Neutrophil (primary cell): ENCODE data around the gene DEFB112.

Source experiments
- H3K27ac ChIP-seq: fragments of 200-600 bp; sonication (generic); 2 replicates; pipeline ENCODE4 v1.5.1; 2016; ENCODE audit warnings: mild to moderate bottlenecking, moderate library complexity
- H3K27me3 ChIP-seq: fragments of 200-600 bp; sonication (generic); 2 replicates; pipeline ENCODE4 v1.6.0; 2016; ENCODE audit warnings: mild to moderate bottlenecking
- H3K36me3 ChIP-seq: fragments of 200-600 bp; sonication (generic); 2 replicates; pipeline ENCODE4 v1.5.1; 2017
- H3K4me1 ChIP-seq, 2 experiments: fragments of 200-600 bp in 1 of 2; sonication (generic) in 1 of 2; 1 replicate in 1 of 2; 2 replicates in 1 of 2; pipeline versions ENCODE4 v1.5.1 to v1.6.1; 2013 to 2016; ENCODE audit warnings: low read depth in 1 of 2, low read length in 1 of 2, mild to moderate bottlenecking in 1 of 2, moderate library complexity in 1 of 2; ENCODE audit not compliant: control insufficient read depth in 1 of 2, insufficient read depth in 1 of 2
- H3K4me3 ChIP-seq, 2 experiments: fragments of 200-600 bp in 1 of 2; sonication (generic) in 1 of 2; 1 replicate in 1 of 2; 2 replicates in 1 of 2; pipeline ENCODE4 v1.5.1; 2013 to 2016; ENCODE audit warnings: low read depth in 1 of 2, low read length in 1 of 2, mild to moderate bottlenecking in 1 of 2, moderate library complexity in 1 of 2
- H3K9me3 ChIP-seq: fragments of 200-600 bp; sonication (generic); 2 replicates; pipeline ENCODE4 v1.5.1; 2016
- CTCF ChIP-seq: fragments of 200-600 bp; sonication (generic); IDR thresholded peaks from 2 replicates; pipeline ENCODE4 v1.5.1; 2016; ENCODE audit warnings: antibody characterized with exemption

DEFB112 gene

GRCh38 chr6:50030777-50031562, 18.8 kb downstream of the DEFB112 start:
- Histone ChIP-seq H3K4me3 (no peak overlapping the region), H3K9me3 (no peaks in the 10 kb centered on the region), H3K4me1 (no peaks in the 10 kb centered on the region), H3K27me3 (no peaks in the 10 kb centered on the region), H3K36me3 (no peaks in the 10 kb centered on the region), H3K27ac (no peak overlapping the region)
- no peak for TF ChIP-seq CTCF

- Histone ChIP-seq H3K27me3 (no peaks in the 10 kb centered on the region), H3K4me1 (no peaks in the 10 kb centered on the region), H3K9me3 (no peaks in the 10 kb centered on the region), H3K27ac (no peak overlapping the region), H3K4me3 (no peak overlapping the region), H3K36me3 (no peaks in the 10 kb centered on the region)
- no peak for TF ChIP-seq CTCF
These were observed 19.4 kb downstream of the DEFB112 start for GRCh38 chr6:50030350-50030749.

- Histone ChIP-seq H3K4me3 (no peak overlapping the region), H3K27ac (no peak overlapping the region), H3K36me3 (no peaks in the 10 kb centered on the region), H3K27me3 (no peaks in the 10 kb centered on the region), H3K4me1 (no peaks in the 10 kb centered on the region), H3K9me3 (no peaks in the 10 kb centered on the region)
- TF ChIP-seq CTCF = no peak
These were observed 24.5 kb downstream of the DEFB112 start for GRCh38 chr6:50025258-50025657.

- TF ChIP-seq CTCF = no peak
- Histone ChIP-seq H3K4me3 (no peak within 1 kb of the TSS), H3K4me1 (no peaks in the 10 kb centered on the region), H3K9me3 (no peaks in the 10 kb centered on the region), H3K27me3 (no peaks in the 10 kb centered on the region), H3K36me3 (no peaks in the 10 kb centered on the region), H3K27ac (no peak within 1 kb of the TSS)
These were observed 27.8 kb downstream of the DEFB112 start, which contains the start of gene DEFB110 for GRCh38 chr6:50021894-50022293. Gene DEFB110, minus strand, starts transcription at chr6:50021994. Its CDS starts 59 bp downstream, at chr6:50021935.

- no peak overlapping the region for H3K27ac ChIP-seq
- H3K27me3 ChIP-seq = no peaks in the 10 kb centered on the region
- no peaks in the 10 kb centered on the region for H3K4me1 ChIP-seq
- no peak for TF ChIP-seq CTCF
- H3K36me3 ChIP-seq = no peaks in the 10 kb centered on the region
- H3K9me3 ChIP-seq = no peaks in the 10 kb centered on the region
- H3K4me3 ChIP-seq = no peak overlapping the region
These were observed 41.9 kb downstream of the DEFB112 start for GRCh38 chr6:50007819-50008218.
